ENCODE results near the gene CPS1. TPM values are rescaled to one million over a fixed set of nuclear protein-coding genes. Genes with fewer than 3 reads are reported as not detected.
A peak's percentile ranks its signal among the peaks of the same experiment; 100 is the strongest.

CPS1 gene
- total RNA-seq, 1 donor from 2014 or later, result 4.6 TPM

- DNase-seq (ENCODE audit: low spot score), result no peak
- H3K27ac Mint-ChIP-seq (ENCODE audit: unreplicated experiment), result no peak overlapping the region
Measured at GRCh38 chr2:210577263-210578071, 21.1 kb downstream of the CPS1 start.

GRCh38 chr2:210584834-210585233, 28.4 kb downstream of the CPS1 start:
- no peak overlapping the region for H3K27ac Mint-ChIP-seq (ENCODE audit: unreplicated experiment)
- H3K27me3 Mint-ChIP-seq (ENCODE audit: low read depth), result no peaks in the 10 kb centered on the region
- no peaks in the 10 kb centered on the region for H3K9me3 Mint-ChIP-seq (ENCODE audit: low read depth)
- no peak for DNase-seq (ENCODE audit: low spot score)
- TF ChIP-seq CTCF (IDR thresholded peaks at IDR 0.05), result no peak
- no peaks in the 10 kb centered on the region for H3K36me3 Mint-ChIP-seq (ENCODE audit: low read depth)
- H3K4me1 Mint-ChIP-seq (ENCODE audit: low read depth), result no peaks in the 10 kb centered on the region
- no peak overlapping the region for H3K4me3 Mint-ChIP-seq (ENCODE audit: unreplicated experiment)

More at GRCh38 chr2:210577263-210578071, 21.1 kb downstream of the CPS1 start:
- Mint-ChIP-seq H3K27me3 (ENCODE audit: low read depth) (no peaks in the 10 kb centered on the region), H3K4me1 (ENCODE audit: low read depth) (no peaks in the 10 kb centered on the region), H3K4me3 (ENCODE audit: unreplicated experiment) (no peak overlapping the region), H3K9me3 (ENCODE audit: low read depth) (no peaks in the 10 kb centered on the region), H3K36me3 (ENCODE audit: low read depth) (no peaks in the 10 kb centered on the region)
- TF ChIP-seq CTCF (IDR thresholded peaks at IDR 0.05), result peak; percentile 94

GRCh38 chr2:210586381-210586780, 30.0 kb downstream of the CPS1 start:
- TF ChIP-seq CTCF (IDR thresholded peaks at IDR 0.05), result no peak
- H3K4me1 Mint-ChIP-seq (ENCODE audit: low read depth), result no peaks in the 10 kb centered on the region
- H3K36me3 Mint-ChIP-seq (ENCODE audit: low read depth), result no peaks in the 10 kb centered on the region
- H3K9me3 Mint-ChIP-seq (ENCODE audit: low read depth), result no peaks in the 10 kb centered on the region
- H3K27me3 Mint-ChIP-seq (ENCODE audit: low read depth), result no peaks in the 10 kb centered on the region
- DNase-seq (ENCODE audit: low spot score), result no peak
- H3K4me3 Mint-ChIP-seq (ENCODE audit: unreplicated experiment), result no peak overlapping the region
- H3K27ac Mint-ChIP-seq (ENCODE audit: unreplicated experiment), result no peak overlapping the region

GRCh38 chr2:210591663-210592062, 35.3 kb downstream of the CPS1 start:
- no peak for DNase-seq (ENCODE audit: low spot score)
- Mint-ChIP-seq H3K9me3 (ENCODE audit: low read depth) (no peaks in the 10 kb centered on the region), H3K36me3 (ENCODE audit: low read depth) (no peaks in the 10 kb centered on the region), H3K4me1 (ENCODE audit: low read depth) (no peaks in the 10 kb centered on the region), H3K27ac (ENCODE audit: unreplicated experiment) (no peak overlapping the region), H3K27me3 (ENCODE audit: low read depth) (no peaks in the 10 kb centered on the region), H3K4me3 (ENCODE audit: unreplicated experiment) (no peak overlapping the region)
- no peak for TF ChIP-seq CTCF (IDR thresholded peaks at IDR 0.05)

GRCh38 chr2:210592726-210593125, 36.3 kb downstream of the CPS1 start:
- Mint-ChIP-seq H3K9me3 (ENCODE audit: low read depth) (peaks cover 2% of the 10 kb centered on the region), H3K36me3 (ENCODE audit: low read depth) (no peaks in the 10 kb centered on the region), H3K4me3 (ENCODE audit: unreplicated experiment) (no peak overlapping the region), H3K27me3 (ENCODE audit: low read depth) (no peaks in the 10 kb centered on the region), H3K4me1 (ENCODE audit: low read depth) (no peaks in the 10 kb centered on the region), H3K27ac (ENCODE audit: unreplicated experiment) (no peak overlapping the region)
- TF ChIP-seq CTCF (IDR thresholded peaks at IDR 0.05), result no peak
- DNase-seq (ENCODE audit: low spot score), result no peak
